Measurements from ENCODE around the gene ZMYND19.
"Not testable (repeated sequence)": the region's sequence is repeated elsewhere in the genome, so short reads cannot be mapped to it uniquely, and the experiment has no call there.

The ZMYND19 gene

GRCh38 chr9:137605121-137606004 lies 15.1 kb upstream of the ZMYND19 start, which contains the start of gene ARRDC1:
Gene ARRDC1, plus strand, starts transcription at chr9:137605686. Its CDS starts 32 bp downstream, at chr9:137605718.
- peak within 1 kb of the TSS; percentile 63 for H3K4me3 ChIP-seq (ENCODE audit: low read length)
- TF ChIP-seq CTCF (conservative IDR thresholded peaks at IDR 0.05; ENCODE audit: low read length): no peak
- DNase-seq (ENCODE audit: low read depth): peak; percentile 91

GRCh38 chr9:137604345-137605086 lies 14.2 kb upstream of the ZMYND19 start:
- TF ChIP-seq CTCF (conservative IDR thresholded peaks at IDR 0.05; ENCODE audit: low read length): no peak
- no peak for DNase-seq (ENCODE audit: low read depth)
- peak overlapping the region; percentile 55 for H3K4me3 ChIP-seq (ENCODE audit: low read length)

GRCh38 chr9:137603879-137604278 lies 13.6 kb upstream of the ZMYND19 start:
- no peak for DNase-seq (ENCODE audit: low read depth)
- no peak overlapping the region for H3K4me3 ChIP-seq (ENCODE audit: low read length)
- TF ChIP-seq CTCF (conservative IDR thresholded peaks at IDR 0.05; ENCODE audit: low read length): no peak

- no peak for TF ChIP-seq CTCF (conservative IDR thresholded peaks at IDR 0.05; ENCODE audit: low read length)
- no peak for DNase-seq (ENCODE audit: low read depth)
- no peak overlapping the region for H3K4me3 ChIP-seq (ENCODE audit: low read length)
Observed at GRCh38 chr9:137602661-137603060, 12.3 kb upstream of the ZMYND19 start.

GRCh38 chr9:137598943-137599342 lies 8.6 kb upstream of the ZMYND19 start:
- no peak for TF ChIP-seq CTCF (conservative IDR thresholded peaks at IDR 0.05; ENCODE audit: low read length)
- no peak overlapping the region for H3K4me3 ChIP-seq (ENCODE audit: low read length)
- no peak for DNase-seq (ENCODE audit: low read depth)

- DNase-seq (ENCODE audit: low read depth); H3K4me3 ChIP-seq (ENCODE audit: low read length): not testable (repeated sequence)
Observed at GRCh38 chr9:137596577-137596976, 6.3 kb upstream of the ZMYND19 start.

GRCh38 chr9:137593176-137593575 lies 2.9 kb upstream of the ZMYND19 start:
- H3K4me3 ChIP-seq (ENCODE audit: low read length): no peak overlapping the region
- TF ChIP-seq CTCF (conservative IDR thresholded peaks at IDR 0.05; ENCODE audit: low read length): no peak
- no peak for DNase-seq (ENCODE audit: low read depth)
